ENCODE results near the gene HERPUD2. TPM values are rescaled to one million over a fixed set of nuclear protein-coding genes. Genes with fewer than 3 reads are reported as not detected.
A peak's percentile ranks its signal among the peaks of the same experiment; 100 is the strongest.

HERPUD2 gene
- total and polyA plus RNA-seq, 2 of the 4 experiments (the other 2 are of a cell fraction) = 22.2 to 27.2 TPM

DNA sequence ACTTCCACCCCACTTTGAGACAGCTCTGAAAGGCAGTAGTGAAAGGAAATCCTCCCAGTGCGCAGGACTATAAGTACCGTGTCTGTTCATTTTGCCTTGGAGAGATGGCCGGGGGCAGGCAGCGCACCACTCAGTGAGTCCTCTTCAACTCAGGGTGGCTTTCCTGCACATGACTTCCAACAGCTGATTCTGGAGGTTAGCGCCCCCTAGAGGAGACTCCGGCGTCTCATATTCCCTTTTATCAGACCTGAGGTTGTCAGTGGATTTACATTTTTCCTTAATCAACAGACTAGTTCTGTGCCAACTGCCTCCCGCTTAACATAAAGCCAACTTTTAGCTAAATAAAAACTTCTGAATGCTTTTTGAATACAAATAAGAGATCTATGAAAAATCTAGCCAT, 101.0 kb downstream of the HERPUD2 start:
- Histone ChIP-seq H3K36me3 (ENCODE audit: control insufficient read depth, insufficient read depth, low read length) (no peaks in the 10 kb centered on the region), H3K4ac (ENCODE audit: low read depth, low read length) (no peak overlapping the region), H3K23ac (ENCODE audit: low read depth, low read length) (no peak overlapping the region), H3K4me2 (ENCODE audit: low read depth, low read length) (no peak overlapping the region), H3K27me3 (ENCODE audit: control insufficient read depth, insufficient read depth, low read length) (no peaks in the 10 kb centered on the region), H2AK5ac (ENCODE audit: low read depth, low read length) (no peak overlapping the region), H3K56ac (ENCODE audit: extremely low read depth, insufficient read depth, low read length) (no peak overlapping the region), H2BK20ac (ENCODE audit: low read depth, low read length) (no peak overlapping the region), H3K4me3 (ENCODE audit: insufficient read depth, low read depth, low read length) (no peak overlapping the region), H2BK15ac (ENCODE audit: low read depth, low read length) (no peak overlapping the region), H4K5ac (ENCODE audit: low read depth, low read length) (no peak overlapping the region), H3K9ac (ENCODE audit: low read depth, low read length) (no peak overlapping the region), H3K9me3 (ENCODE audit: control insufficient read depth, insufficient read depth, low read length) (no peaks in the 10 kb centered on the region), H4K20me1 (ENCODE audit: insufficient read depth, low read length) (no peaks in the 10 kb centered on the region), H2AFZ (replicated peaks; ENCODE audit: low read length, poor library complexity) (no peak overlapping the region), H2BK5ac (ENCODE audit: low read depth, low read length, poor library complexity, severe bottlenecking) (no peak overlapping the region), H4K91ac (ENCODE audit: insufficient read depth, low read depth, low read length) (no peak overlapping the region), H3K18ac (ENCODE audit: low read depth, low read length) (no peak overlapping the region), H4K8ac (ENCODE audit: low read depth in 2 of 2, low read length in 2 of 2) (no peak overlapping the region), H3K9me1 (ENCODE audit: insufficient read depth, low read length) (0 out of 2 replicates have a peak, but pooled peaks cover 3% of the 10 kb centered on the region), H2BK120ac (ENCODE audit: low read depth, low read length) (no peak overlapping the region), H3K79me1 (ENCODE audit: low read depth in 1 of 2, low read length in 2 of 2) (no peaks in the 10 kb centered on the region), H2AK9ac (replicated peaks; ENCODE audit: low read depth, low read length, poor library complexity) (no peak overlapping the region), H3K4me1 (ENCODE audit: control insufficient read depth, insufficient read depth, low read length) (peaks cover 8% of the 10 kb centered on the region), H3K14ac (replicated peaks; ENCODE audit: low read depth, low read length) (no peak overlapping the region), H3K27ac (ENCODE audit: insufficient read depth, low read length) (no peak overlapping the region)
- TF ChIP-seq, protein P1, sequence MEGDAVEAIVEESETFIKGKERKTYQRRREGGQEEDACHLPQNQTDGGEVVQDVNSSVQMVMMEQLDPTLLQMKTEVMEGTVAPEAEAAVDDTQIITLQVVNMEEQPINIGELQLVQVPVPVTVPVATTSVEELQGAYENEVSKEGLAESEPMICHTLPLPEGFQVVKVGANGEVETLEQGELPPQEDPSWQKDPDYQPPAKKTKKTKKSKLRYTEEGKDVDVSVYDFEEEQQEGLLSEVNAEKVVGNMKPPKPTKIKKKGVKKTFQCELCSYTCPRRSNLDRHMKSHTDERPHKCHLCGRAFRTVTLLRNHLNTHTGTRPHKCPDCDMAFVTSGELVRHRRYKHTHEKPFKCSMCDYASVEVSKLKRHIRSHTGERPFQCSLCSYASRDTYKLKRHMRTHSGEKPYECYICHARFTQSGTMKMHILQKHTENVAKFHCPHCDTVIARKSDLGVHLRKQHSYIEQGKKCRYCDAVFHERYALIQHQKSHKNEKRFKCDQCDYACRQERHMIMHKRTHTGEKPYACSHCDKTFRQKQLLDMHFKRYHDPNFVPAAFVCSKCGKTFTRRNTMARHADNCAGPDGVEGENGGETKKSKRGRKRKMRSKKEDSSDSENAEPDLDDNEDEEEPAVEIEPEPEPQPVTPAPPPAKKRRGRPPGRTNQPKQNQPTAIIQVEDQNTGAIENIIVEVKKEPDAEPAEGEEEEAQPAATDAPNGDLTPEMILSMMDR (conservative IDR thresholded peaks at IDR 0.05; ENCODE audit: low read depth, low read length) = 0 out of 2 replicates have a peak, but pooled peaks have one; percentile 16
- no peak for TF ChIP-seq BHLHE40 (IDR thresholded peaks at IDR 0.05; ENCODE audit: low read depth, low read length)
- no peak for ATAC-seq (ENCODE audit: low read depth)
- intact Hi-C loops (cut with micrococcal nuclease) (no loop called here), dilution Hi-C loops (cut with HindIII; ENCODE audit: low sequenced_read_pairs, unreplicated experiment) (no loop called here), in situ Hi-C loops (cut with MboI; ENCODE audit: low sequenced_read_pairs) (no loop called here)
- no peak for DNase-seq
- BruUV-seq (replicated peaks) = no TSS peak
- ChIA-PET POLR2A (ENCODE audit: unreplicated experiment) (no interaction called here), CTCF (interaction anchor here (1.5 kb wide), 1 partner anchor 40 kb away, joined by 3 read pairs; no protein-coding TSS in a partner anchor)
- 83% methylated on average over 2 of the region's 8 CpGs; no CpG with 5 or more reads in 1 of the 2 experiments for WGBS, 2 experiments (ENCODE audit: extremely low coverage in 2 of 2, insufficient read length in 1 of 2)
